HCT116 (cell line): ENCODE data around the gene TMEM63A.

Experiments used
- CTCF ChIP-seq, 3 experiments: fragments of 200-600 bp in 1 of 3; sonication (generic) in 1 of 3; IDR thresholded peaks in 2 of 3; conservative IDR thresholded peaks in 1 of 3; 2 replicates each; pipeline ENCODE4 v1.5.1; 2012 to 2017; ENCODE audit warnings: low read depth in 2 of 3, low read length in 2 of 3, antibody characterized with exemption in 1 of 3, borderline replicate concordance in 1 of 3, control low read depth in 1 of 3, mild to moderate bottlenecking in 1 of 3, mixed read lengths in 1 of 3, mixed run types in 1 of 3, moderate library complexity in 1 of 3; ENCODE audit not compliant: insufficient read depth in 1 of 3
- EGR1 ChIP-seq: IDR thresholded peaks from 2 replicates; pipeline ENCODE4 v1.6.1; 2012; ENCODE audit warnings: low read depth
- ELF1 ChIP-seq: IDR thresholded peaks from 2 replicates; pipeline ENCODE4 v1.6.1; 2012; ENCODE audit warnings: low read depth, borderline replicate concordance
- EZH2phosphoT487 ChIP-seq: fragments of 200-600 bp; IDR thresholded peaks from 2 replicates; pipeline ENCODE4 v1.6.1; 2018; ENCODE audit warnings: antibody characterized with exemption, borderline replicate concordance
- FOSL1 ChIP-seq: IDR thresholded peaks from 2 replicates; pipeline ENCODE4 v1.6.1; 2012; ENCODE audit warnings: low read depth
- POLR2A ChIP-seq: IDR thresholded peaks from 2 replicates; pipeline ENCODE4 v1.7.0; 2011; ENCODE audit warnings: borderline replicate concordance; ENCODE audit not compliant: insufficient read depth, insufficient read length; ENCODE audit errors: extremely low read depth
- YY1 ChIP-seq: IDR thresholded peaks from 2 replicates; pipeline ENCODE4 v1.6.1; 2011; ENCODE audit warnings: low read length, low read depth, moderate library complexity, mild to moderate bottlenecking; ENCODE audit not compliant: insufficient replicate concordance; ENCODE audit errors: extremely low read depth

GRCh38 chr1:225814381-225814780 is 67.8 kb downstream of the TMEM63A start:
- TF ChIP-seq CTCF (IDR thresholded peaks at IDR 0.05 in 2 of 3, conservative IDR thresholded peaks at IDR 0.05 in 1 of 3; ENCODE audit: borderline replicate concordance in 1 of 3, insufficient read depth in 1 of 3, low read depth in 2 of 3, low read length in 2 of 3) = no peak
- no peak for TF ChIP-seq POLR2A
- TF ChIP-seq FOSL1 = no peak
- TF ChIP-seq YY1 = no peak
- no peak for TF ChIP-seq ELF1
- TF ChIP-seq EGR1 = no peak
- TF ChIP-seq EZH2phosphoT487 = no peak
